Keratinocyte (primary cell): ENCODE results near the gene CAPN11. TPM values are rescaled to one million over a fixed set of nuclear protein-coding genes. Genes with fewer than 3 reads are reported as not detected.

Experiments
- DNase-seq: peaks from one replicate; pipeline ENCODE4 v3.0.0-alpha.2; 2011; ENCODE audit warnings: low read depth, missing footprints, low spot score
- FAIRE-seq: peaks from 2 replicates; lab custom pipeline; 2011; peaks lifted over from hg19 to GRCh38; lab: Jason Lieb, UNC
- H2AFZ ChIP-seq: 2 replicates; pipeline ENCODE4 v1.6.0; 2012; ENCODE audit warnings: low read length, control low read depth, inconsistent platforms; ENCODE audit not compliant: control insufficient read depth
- H3K27ac ChIP-seq: 2 replicates; pipeline ENCODE4 v1.5.1; 2011; ENCODE audit warnings: low read length; ENCODE audit not compliant: control insufficient read depth, insufficient read depth
- H3K27me3 ChIP-seq: 3 replicates; pipeline ENCODE4 v1.6.0; 2011; ENCODE audit warnings: low read length; ENCODE audit not compliant: control insufficient read depth, insufficient read depth; ENCODE audit errors: extremely low read depth
- H3K36me3 ChIP-seq, 2 experiments: 2 replicates in 1 of 2; 3 replicates in 1 of 2; pipeline ENCODE4 v1.5.1; 2011; ENCODE audit warnings: low read length in 2 of 2, mild to moderate bottlenecking in 1 of 2; ENCODE audit not compliant: control insufficient read depth in 2 of 2, insufficient read depth in 2 of 2; ENCODE audit errors: extremely low read depth in 1 of 2
- H3K4me1 ChIP-seq: 3 replicates; pipeline ENCODE4 v1.5.1; 2011; ENCODE audit warnings: low read length; ENCODE audit not compliant: control insufficient read depth, insufficient read depth; ENCODE audit errors: extremely low read depth
- H3K4me2 ChIP-seq: 3 replicates; pipeline ENCODE4 v1.6.0; 2011; ENCODE audit warnings: low read depth, low read length; ENCODE audit not compliant: control insufficient read depth, insufficient read depth; ENCODE audit errors: extremely low read depth
- H3K4me3 ChIP-seq, 3 experiments: fragments of 200-600 bp in 1 of 3; sonication (generic) in 1 of 3; 2 replicates in 2 of 3; 3 replicates in 1 of 3; pipeline ENCODE4 v1.5.1; 2011 to 2016; ENCODE audit warnings: low read length in 3 of 3, mild to moderate bottlenecking in 3 of 3, control low read depth in 2 of 3, inconsistent platforms in 1 of 3, low read depth in 1 of 3, mixed read lengths in 1 of 3, mixed run types in 1 of 3, moderate library complexity in 1 of 3; ENCODE audit not compliant: control insufficient read depth in 2 of 3, insufficient read depth in 2 of 3; ENCODE audit errors: extremely low read depth in 1 of 3
- H3K79me2 ChIP-seq: 2 replicates; pipeline ENCODE4 v1.6.0; 2012; ENCODE audit warnings: low read length; ENCODE audit not compliant: control insufficient read depth, insufficient read depth
- H3K9ac ChIP-seq: 3 replicates; pipeline ENCODE4 v1.6.0; 2011; ENCODE audit warnings: low read length; ENCODE audit not compliant: control insufficient read depth, insufficient read depth; ENCODE audit errors: extremely low read depth
- H3K9me1 ChIP-seq: 3 replicates; pipeline ENCODE4 v1.6.0; 2011; ENCODE audit warnings: low read length; ENCODE audit not compliant: control insufficient read depth, insufficient read depth; ENCODE audit errors: extremely low read depth
- H3K9me3 ChIP-seq: 2 replicates; pipeline ENCODE4 v1.5.1; 2012; ENCODE audit warnings: low read depth, low read length; ENCODE audit not compliant: control insufficient read depth
- H4K20me1 ChIP-seq: 3 replicates; pipeline ENCODE4 v1.6.0; 2011; ENCODE audit warnings: low read length; ENCODE audit not compliant: control insufficient read depth, insufficient read depth; ENCODE audit errors: extremely low read depth
- EZH2 ChIP-seq: IDR thresholded peaks from one replicate; pipeline ENCODE4 v1.6.1; 2012; ENCODE audit warnings: inconsistent platforms, mild to moderate bottlenecking, low read length, moderate library complexity
- dilution Hi-C: fragments of 300-500 bp; cut with MboI; formaldehyde crosslinking; loops from one replicate; pipeline ENCODE4 v1.7.0; 2020; ENCODE audit warnings: low sequenced_read_pairs; ENCODE audit not compliant: extremely low pct_ligation_motif_present
- polyA minus RNA-seq, 3 experiments: library from RNA; depleted of rRNA, polyadenylated mRNA; stranded (reverse); fragments of >200 nt; gene quantifications; 1 replicate in 1 of 3; 2 replicates in 1 of 3; 3 replicates in 1 of 3; pipeline ENCODE4 v1.2.3, GENCODE V29; 2011
- polyA plus RNA-seq, 5 experiments: library from polyadenylated mRNA; depleted of rRNA in 3 of 5; stranded (reverse) in 3 of 5; stranded (forward) in 1 of 5; unstranded in 1 of 5; fragments of >200 nt; gene quantifications; 1 replicate in 1 of 5; 2 replicates in 3 of 5; 3 replicates in 1 of 5; pipeline versions ENCODE4 v1.2.1 to v1.2.3, GENCODE V29; 2011 to 2012; ENCODE audit warnings: missing spikeins in 2 of 5, low read depth in 1 of 5, low replicate concordance in 1 of 5
- TF ChIP-seq, protein P1 (sequence below), 3 experiments: IDR thresholded peaks in 1 of 3; conservative IDR thresholded peaks in 1 of 3; optimal IDR thresholded peaks in 1 of 3; 2 replicates in 2 of 3; 3 replicates in 1 of 3; pipeline versions ENCODE3 to v1.5.1; 2011; ENCODE audit warnings: low read length in 3 of 3, mild to moderate bottlenecking in 3 of 3, moderate library complexity in 2 of 3, control low read depth in 1 of 3, inconsistent platforms in 1 of 3; ENCODE audit not compliant: insufficient read depth in 2 of 3; ENCODE audit errors: extremely low read depth in 1 of 3

The CAPN11 gene
- 0.04 TPM in 1 of 3 replicates, not detected in the others for polyA plus RNA-seq
- not detected for polyA plus RNA-seq (2011; ENCODE audit: low read depth)
- not detected in 2 replicates for polyA plus RNA-seq (2011; cell fraction: cytosol; rRNA removed)
- polyA plus RNA-seq (2011; cell fraction: nucleus; rRNA removed), result 0.05 TPM in 1 of 2 replicates, not detected in the other
- polyA plus RNA-seq (2012; ENCODE audit: low replicate concordance), result 0.05 TPM in 1 of 2 replicates, not detected in the other
- polyA minus RNA-seq, result not detected in 3 replicates
- not detected for polyA minus RNA-seq (2011; cell fraction: cytosol; rRNA and poly(A)+ RNA removed)
- polyA minus RNA-seq (2011; cell fraction: nucleus; rRNA and poly(A)+ RNA removed), result not detected in 2 replicates

GRCh38 chr6:44158770-44159228, at the start of gene CAPN11:
Gene CAPN11 (plus strand): TSS chr6:44158820. CDS start chr6:44158849, 29 bp downstream.
- no peak for TF ChIP-seq EZH2
- TF ChIP-seq, protein P1, sequence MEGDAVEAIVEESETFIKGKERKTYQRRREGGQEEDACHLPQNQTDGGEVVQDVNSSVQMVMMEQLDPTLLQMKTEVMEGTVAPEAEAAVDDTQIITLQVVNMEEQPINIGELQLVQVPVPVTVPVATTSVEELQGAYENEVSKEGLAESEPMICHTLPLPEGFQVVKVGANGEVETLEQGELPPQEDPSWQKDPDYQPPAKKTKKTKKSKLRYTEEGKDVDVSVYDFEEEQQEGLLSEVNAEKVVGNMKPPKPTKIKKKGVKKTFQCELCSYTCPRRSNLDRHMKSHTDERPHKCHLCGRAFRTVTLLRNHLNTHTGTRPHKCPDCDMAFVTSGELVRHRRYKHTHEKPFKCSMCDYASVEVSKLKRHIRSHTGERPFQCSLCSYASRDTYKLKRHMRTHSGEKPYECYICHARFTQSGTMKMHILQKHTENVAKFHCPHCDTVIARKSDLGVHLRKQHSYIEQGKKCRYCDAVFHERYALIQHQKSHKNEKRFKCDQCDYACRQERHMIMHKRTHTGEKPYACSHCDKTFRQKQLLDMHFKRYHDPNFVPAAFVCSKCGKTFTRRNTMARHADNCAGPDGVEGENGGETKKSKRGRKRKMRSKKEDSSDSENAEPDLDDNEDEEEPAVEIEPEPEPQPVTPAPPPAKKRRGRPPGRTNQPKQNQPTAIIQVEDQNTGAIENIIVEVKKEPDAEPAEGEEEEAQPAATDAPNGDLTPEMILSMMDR (optimal IDR thresholded peaks at IDR 0.05 in 1 of 3, IDR thresholded peaks at IDR 0.05 in 1 of 3, conservative IDR thresholded peaks at IDR 0.05 in 1 of 3; ENCODE audit: extremely low read depth in 1 of 3, insufficient read depth in 2 of 3, low read length in 3 of 3), result no peak
- Histone ChIP-seq H3K9ac (no peak within 1 kb of the TSS), H3K79me2 (no peaks in the 10 kb centered on the region), H3K27ac (no peak within 1 kb of the TSS), H4K20me1 (no peaks in the 10 kb centered on the region), H2AFZ (no peak within 1 kb of the TSS), H3K9me1 (peaks cover 2% of the 10 kb centered on the region), H3K4me2 (no peak within 1 kb of the TSS), H3K4me1 (peaks cover 12% of the 10 kb centered on the region), H3K36me3 (peaks cover 5% of the 10 kb centered on the region in 2 experiments), H3K4me3 (no peak within 1 kb of the TSS), H3K27me3 (peaks cover 4% of the 10 kb centered on the region), H3K9me3 (no peaks in the 10 kb centered on the region)
- DNase-seq, result no peak
- dilution Hi-C loops, result no loop called here
- FAIRE-seq, result no peak

DNA sequence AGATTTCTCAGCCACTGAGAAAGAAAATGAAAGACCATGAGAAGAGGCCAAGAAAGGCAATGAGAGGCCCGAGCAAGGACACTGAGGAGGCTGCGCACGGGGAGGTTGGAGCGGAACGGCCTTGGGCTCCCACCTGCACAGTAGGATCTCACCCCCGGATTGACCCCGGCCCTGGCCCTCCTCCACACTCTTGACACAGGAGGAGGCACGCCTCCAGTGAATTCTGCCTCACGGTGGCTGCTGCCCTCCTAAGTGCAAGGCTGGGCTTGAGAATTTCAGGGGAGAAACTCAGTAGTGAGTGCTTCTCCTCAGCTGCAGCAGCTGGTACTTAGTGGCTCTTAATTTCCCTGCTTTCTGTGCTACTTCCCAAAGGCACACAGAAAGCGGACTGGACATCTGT, 49.4 kb upstream of the CAPN11 start:
- DNase-seq, result no peak
- Histone ChIP-seq H3K4me2 (no peak overlapping the region), H3K36me3 (peaks cover 50 to 51% of the 10 kb centered on the region in 2 experiments), H3K27ac (no peak overlapping the region), H3K27me3 (no peaks in the 10 kb centered on the region), H3K9me3 (no peaks in the 10 kb centered on the region), H3K79me2 (peaks cover 59% of the 10 kb centered on the region), H4K20me1 (no peaks in the 10 kb centered on the region), H2AFZ (no peak overlapping the region), H3K9ac (no peak overlapping the region), H3K9me1 (peaks cover under 1% of the 10 kb centered on the region), H3K4me1 (peaks cover 2% of the 10 kb centered on the region), H3K4me3 (no peak overlapping the region)
- dilution Hi-C loops, result no loop called here
- FAIRE-seq, result no peak
- TF ChIP-seq EZH2, result no peak
- TF ChIP-seq, protein P1 (optimal IDR thresholded peaks at IDR 0.05 in 1 of 3, IDR thresholded peaks at IDR 0.05 in 1 of 3, conservative IDR thresholded peaks at IDR 0.05 in 1 of 3; ENCODE audit: extremely low read depth in 1 of 3, insufficient read depth in 2 of 3, low read length in 3 of 3), result no peak
